ENCODE results near the gene SDS.

DNA sequence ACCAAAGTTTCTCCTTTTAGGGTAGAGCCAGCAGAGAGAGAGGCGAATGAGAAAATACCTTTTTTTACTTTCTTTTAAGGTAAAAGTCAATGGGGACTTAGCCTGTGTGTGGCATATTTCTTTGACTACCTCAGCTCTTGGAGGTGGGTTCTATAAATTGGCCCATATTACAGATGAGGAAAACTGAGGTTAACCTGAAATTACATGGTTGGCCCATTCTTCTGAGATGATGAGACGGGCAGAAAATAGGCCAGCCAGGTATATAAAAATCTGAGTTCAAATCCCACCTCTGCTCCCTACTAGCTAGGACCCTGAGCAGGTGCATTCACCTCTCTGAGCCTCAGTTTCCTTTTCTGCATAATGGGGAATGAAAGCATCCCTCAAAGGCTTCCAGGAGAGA lies 45.6 kb upstream of the SDS start:
- TF ChIP-seq POLR2AphosphoS5 (IDR thresholded peaks at IDR 0.05; ENCODE audit: insufficient read depth, low read depth, low read length) = no peak
- no peak for TF ChIP-seq POLR2A (IDR thresholded peaks at IDR 0.05; ENCODE audit: low read depth, low read length)
- TF ChIP-seq, protein P1, sequence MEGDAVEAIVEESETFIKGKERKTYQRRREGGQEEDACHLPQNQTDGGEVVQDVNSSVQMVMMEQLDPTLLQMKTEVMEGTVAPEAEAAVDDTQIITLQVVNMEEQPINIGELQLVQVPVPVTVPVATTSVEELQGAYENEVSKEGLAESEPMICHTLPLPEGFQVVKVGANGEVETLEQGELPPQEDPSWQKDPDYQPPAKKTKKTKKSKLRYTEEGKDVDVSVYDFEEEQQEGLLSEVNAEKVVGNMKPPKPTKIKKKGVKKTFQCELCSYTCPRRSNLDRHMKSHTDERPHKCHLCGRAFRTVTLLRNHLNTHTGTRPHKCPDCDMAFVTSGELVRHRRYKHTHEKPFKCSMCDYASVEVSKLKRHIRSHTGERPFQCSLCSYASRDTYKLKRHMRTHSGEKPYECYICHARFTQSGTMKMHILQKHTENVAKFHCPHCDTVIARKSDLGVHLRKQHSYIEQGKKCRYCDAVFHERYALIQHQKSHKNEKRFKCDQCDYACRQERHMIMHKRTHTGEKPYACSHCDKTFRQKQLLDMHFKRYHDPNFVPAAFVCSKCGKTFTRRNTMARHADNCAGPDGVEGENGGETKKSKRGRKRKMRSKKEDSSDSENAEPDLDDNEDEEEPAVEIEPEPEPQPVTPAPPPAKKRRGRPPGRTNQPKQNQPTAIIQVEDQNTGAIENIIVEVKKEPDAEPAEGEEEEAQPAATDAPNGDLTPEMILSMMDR (IDR thresholded peaks at IDR 0.05; ENCODE audit: extremely low read depth in 1 of 2, insufficient read depth in 1 of 2, low read depth in 1 of 2, low read length in 2 of 2) = no peak
- TF ChIP-seq MYC (IDR thresholded peaks at IDR 0.05; ENCODE audit: low read depth, low read length) = no peak
- TF ChIP-seq EZH2 (IDR thresholded peaks at IDR 0.05; ENCODE audit: borderline replicate concordance, low read depth, low read length, severe bottlenecking) = no peak
